ENCODE results near the gene ACADM. TPM values are rescaled to one million over a fixed set of nuclear protein-coding genes. Genes with fewer than 3 reads are reported as not detected.
"Not testable (repeated sequence)": the region's sequence is repeated elsewhere in the genome, so short reads cannot be mapped to it uniquely, and the experiment has no call there.

Gene ACADM
- total RNA-seq, 1 donor from 2014 or later = 70.3 TPM

DNA sequence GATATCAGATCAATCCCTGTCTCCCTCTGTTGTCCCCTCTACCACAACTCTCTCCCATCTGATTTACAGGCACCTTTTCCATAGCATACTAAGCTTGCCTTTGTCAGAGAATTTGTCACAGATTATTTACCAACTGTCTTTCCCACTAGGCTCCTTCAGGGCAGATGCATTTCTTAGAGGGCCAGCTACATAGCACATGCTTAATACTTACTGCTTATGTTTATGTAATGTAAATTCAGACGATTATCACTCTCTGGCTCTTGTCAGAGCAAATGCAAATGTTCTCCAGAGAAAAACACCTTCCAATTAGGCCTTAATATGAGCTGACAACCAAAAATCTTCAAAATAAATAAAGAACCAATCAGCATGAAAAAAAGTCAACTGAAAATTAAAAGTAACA, 46.3 kb downstream of the ACADM start:
- Mint-ChIP-seq H3K4me1 (ENCODE audit: low read depth, unreplicated experiment) (no peaks in the 10 kb centered on the region), H3K4me3 (ENCODE audit: unreplicated experiment) (no peak overlapping the region), H3K27ac (ENCODE audit: unreplicated experiment) (no peak overlapping the region), H3K27me3 (ENCODE audit: unreplicated experiment) (peaks cover 2% of the 10 kb centered on the region), H3K36me3 (ENCODE audit: unreplicated experiment) (no peaks in the 10 kb centered on the region), H3K9me3 (ENCODE audit: unreplicated experiment) (no peaks in the 10 kb centered on the region)
- TF ChIP-seq, protein P1, sequence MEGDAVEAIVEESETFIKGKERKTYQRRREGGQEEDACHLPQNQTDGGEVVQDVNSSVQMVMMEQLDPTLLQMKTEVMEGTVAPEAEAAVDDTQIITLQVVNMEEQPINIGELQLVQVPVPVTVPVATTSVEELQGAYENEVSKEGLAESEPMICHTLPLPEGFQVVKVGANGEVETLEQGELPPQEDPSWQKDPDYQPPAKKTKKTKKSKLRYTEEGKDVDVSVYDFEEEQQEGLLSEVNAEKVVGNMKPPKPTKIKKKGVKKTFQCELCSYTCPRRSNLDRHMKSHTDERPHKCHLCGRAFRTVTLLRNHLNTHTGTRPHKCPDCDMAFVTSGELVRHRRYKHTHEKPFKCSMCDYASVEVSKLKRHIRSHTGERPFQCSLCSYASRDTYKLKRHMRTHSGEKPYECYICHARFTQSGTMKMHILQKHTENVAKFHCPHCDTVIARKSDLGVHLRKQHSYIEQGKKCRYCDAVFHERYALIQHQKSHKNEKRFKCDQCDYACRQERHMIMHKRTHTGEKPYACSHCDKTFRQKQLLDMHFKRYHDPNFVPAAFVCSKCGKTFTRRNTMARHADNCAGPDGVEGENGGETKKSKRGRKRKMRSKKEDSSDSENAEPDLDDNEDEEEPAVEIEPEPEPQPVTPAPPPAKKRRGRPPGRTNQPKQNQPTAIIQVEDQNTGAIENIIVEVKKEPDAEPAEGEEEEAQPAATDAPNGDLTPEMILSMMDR (IDR thresholded peaks at IDR 0.05; ENCODE audit: partially characterized antibody, unreplicated experiment) = no peak
- DNase-seq = no peak

DNA sequence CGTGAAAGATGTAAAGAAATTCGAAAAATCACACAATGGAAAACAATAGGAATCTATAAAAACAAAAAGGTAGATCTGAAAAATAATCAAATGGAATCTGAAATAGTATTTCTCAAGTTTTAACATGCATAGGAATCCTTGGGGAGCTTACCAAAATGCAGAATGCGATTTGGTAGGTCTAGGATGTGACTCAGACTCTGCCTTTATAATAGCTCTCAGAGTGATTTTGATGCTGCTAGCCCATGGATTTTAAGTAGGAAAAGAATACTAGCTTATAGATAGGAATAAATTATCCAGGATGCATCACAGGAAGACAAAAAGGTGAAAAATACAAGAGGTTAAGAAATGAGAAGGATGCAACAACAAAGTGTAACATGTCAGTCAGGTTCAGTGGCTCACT, 47.5 kb downstream of the ACADM start:
- H3K9me3 Mint-ChIP-seq (ENCODE audit: unreplicated experiment) = no peaks in the 10 kb centered on the region
- H3K4me1 Mint-ChIP-seq (ENCODE audit: low read depth, unreplicated experiment) = no peaks in the 10 kb centered on the region
- no peak for DNase-seq
- no peak overlapping the region for H3K4me3 Mint-ChIP-seq (ENCODE audit: unreplicated experiment)
- H3K27ac Mint-ChIP-seq (ENCODE audit: unreplicated experiment) = no peak overlapping the region
- TF ChIP-seq, protein P1 (IDR thresholded peaks at IDR 0.05; ENCODE audit: partially characterized antibody, unreplicated experiment) = no peak
- H3K27me3 Mint-ChIP-seq (ENCODE audit: unreplicated experiment) = peaks cover 2% of the 10 kb centered on the region
- no peaks in the 10 kb centered on the region for H3K36me3 Mint-ChIP-seq (ENCODE audit: unreplicated experiment)

DNA sequence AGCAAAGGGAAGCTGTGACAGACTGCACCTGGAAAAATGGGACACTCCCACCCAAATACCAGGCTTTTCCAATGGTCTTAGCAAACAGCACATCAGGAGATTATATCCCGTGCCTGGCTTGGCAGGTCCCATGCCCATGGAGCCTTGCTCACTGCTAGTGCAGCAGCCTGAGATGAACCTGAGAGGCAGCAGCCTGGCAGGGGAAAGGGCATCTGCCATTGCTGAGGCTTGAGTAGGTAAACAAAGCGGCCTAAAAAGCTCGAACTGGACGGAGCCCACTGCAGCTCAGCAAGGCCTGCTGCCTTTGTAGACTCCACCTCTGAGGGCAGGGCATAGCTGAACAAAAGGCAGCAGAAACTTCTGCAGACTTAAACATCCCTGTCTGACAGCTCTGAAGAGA, 53.3 kb downstream of the ACADM start:
- not testable (repeated sequence) for H3K27ac Mint-ChIP-seq (ENCODE audit: unreplicated experiment); DNase-seq; H3K4me3 Mint-ChIP-seq (ENCODE audit: unreplicated experiment); H3K4me1 Mint-ChIP-seq (ENCODE audit: low read depth, unreplicated experiment); H3K36me3 Mint-ChIP-seq (ENCODE audit: unreplicated experiment); H3K9me3 Mint-ChIP-seq (ENCODE audit: unreplicated experiment); H3K27me3 Mint-ChIP-seq (ENCODE audit: unreplicated experiment)

GRCh38 chr1:75778694-75779093, 54.2 kb downstream of the ACADM start:
- not testable (repeated sequence) for H3K36me3 Mint-ChIP-seq (ENCODE audit: unreplicated experiment); H3K27me3 Mint-ChIP-seq (ENCODE audit: unreplicated experiment); H3K9me3 Mint-ChIP-seq (ENCODE audit: unreplicated experiment); H3K4me1 Mint-ChIP-seq (ENCODE audit: low read depth, unreplicated experiment); H3K27ac Mint-ChIP-seq (ENCODE audit: unreplicated experiment); H3K4me3 Mint-ChIP-seq (ENCODE audit: unreplicated experiment); DNase-seq

DNA sequence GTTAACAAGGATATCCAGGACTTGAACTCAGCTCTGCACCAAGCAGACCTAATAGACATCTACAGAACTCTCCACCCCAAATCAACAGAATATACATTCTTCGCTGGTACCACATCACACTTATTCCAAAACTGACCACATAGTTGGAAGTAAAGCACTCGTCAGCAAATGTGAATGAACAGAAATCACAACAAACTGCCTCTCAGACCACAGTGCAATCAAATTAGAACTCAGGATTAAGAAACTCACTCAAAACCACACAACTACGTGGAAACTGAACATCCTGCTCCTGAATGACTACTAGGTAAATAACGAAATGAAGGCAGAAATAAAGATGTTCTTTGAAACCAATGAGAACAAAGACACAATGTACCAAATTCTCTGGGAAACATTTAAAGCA, 55.7 kb downstream of the ACADM start:
- H3K9me3 Mint-ChIP-seq (ENCODE audit: unreplicated experiment); DNase-seq; H3K4me3 Mint-ChIP-seq (ENCODE audit: unreplicated experiment); H3K4me1 Mint-ChIP-seq (ENCODE audit: low read depth, unreplicated experiment); H3K36me3 Mint-ChIP-seq (ENCODE audit: unreplicated experiment); H3K27me3 Mint-ChIP-seq (ENCODE audit: unreplicated experiment); H3K27ac Mint-ChIP-seq (ENCODE audit: unreplicated experiment): not testable (repeated sequence)

DNA sequence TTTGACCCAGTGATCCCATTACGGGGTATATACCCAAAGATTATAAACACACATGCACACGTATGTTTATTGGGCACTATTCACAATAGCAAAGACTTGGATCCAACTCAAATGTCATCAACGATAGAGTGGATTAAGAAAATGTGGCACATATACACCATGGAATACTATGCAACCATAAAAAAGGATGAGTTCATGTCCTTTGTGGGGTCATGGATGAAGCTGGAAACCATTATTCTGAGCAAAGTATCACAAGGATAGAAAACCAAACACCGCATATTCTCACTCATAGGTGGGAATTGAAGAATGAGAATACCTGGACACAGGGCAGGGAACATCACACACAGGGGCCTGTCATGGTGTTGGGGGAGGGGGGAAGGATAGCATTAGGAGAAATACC, 59.4 kb downstream of the ACADM start:
- H3K9me3 Mint-ChIP-seq (ENCODE audit: unreplicated experiment); H3K36me3 Mint-ChIP-seq (ENCODE audit: unreplicated experiment); DNase-seq; H3K4me3 Mint-ChIP-seq (ENCODE audit: unreplicated experiment); H3K27ac Mint-ChIP-seq (ENCODE audit: unreplicated experiment); H3K27me3 Mint-ChIP-seq (ENCODE audit: unreplicated experiment): not testable (repeated sequence)
- peaks cover 12% of the 10 kb centered on the region for H3K4me1 Mint-ChIP-seq (ENCODE audit: low read depth, unreplicated experiment)

DNA sequence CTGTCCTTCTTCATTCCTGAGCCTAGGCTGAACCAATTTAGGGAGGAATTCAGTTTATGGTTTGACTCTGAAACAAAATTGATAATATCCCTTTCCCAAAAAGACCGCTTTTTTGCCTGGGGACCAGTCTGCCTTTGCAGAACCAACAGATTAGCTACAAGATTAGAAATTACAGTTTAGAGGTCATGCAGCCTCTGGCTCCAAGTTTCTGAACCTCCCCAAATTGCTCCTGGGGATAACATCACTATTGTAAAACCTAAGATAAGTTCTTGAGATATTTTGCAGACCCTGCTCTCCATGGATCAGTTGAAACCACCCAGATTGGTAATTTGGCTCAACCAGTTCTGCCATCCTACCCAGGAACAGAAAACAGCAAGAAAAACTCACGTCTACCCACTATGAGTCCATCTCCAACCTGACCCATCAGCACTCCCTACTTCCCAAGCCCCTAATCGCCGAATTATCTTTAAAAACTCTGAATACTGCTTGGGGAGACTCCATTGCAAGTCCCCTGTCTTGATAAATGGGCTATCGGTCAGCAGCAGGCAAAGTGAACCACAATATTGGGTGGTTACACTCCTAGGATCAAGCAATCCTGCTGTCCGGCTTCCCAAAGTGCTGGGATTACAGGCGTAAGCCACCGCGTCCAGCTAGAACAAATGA, 60.9 kb downstream of the ACADM start:
- TF ChIP-seq, protein P1 (IDR thresholded peaks at IDR 0.05; ENCODE audit: partially characterized antibody, unreplicated experiment) = no peak
- peak overlapping the region; percentile 96 for H3K27ac Mint-ChIP-seq (ENCODE audit: unreplicated experiment)
- peaks cover 18% of the 10 kb centered on the region for H3K4me1 Mint-ChIP-seq (ENCODE audit: low read depth, unreplicated experiment)

More for the DNA sequence above, 60.9 kb downstream of the ACADM start:
- H3K36me3 Mint-ChIP-seq (ENCODE audit: unreplicated experiment) = no peaks in the 10 kb centered on the region
- H3K4me3 Mint-ChIP-seq (ENCODE audit: unreplicated experiment) = peak overlapping the region; percentile 100
- H3K9me3 Mint-ChIP-seq (ENCODE audit: unreplicated experiment) = peaks cover 7% of the 10 kb centered on the region
- no peak for DNase-seq
- peaks cover 2% of the 10 kb centered on the region for H3K27me3 Mint-ChIP-seq (ENCODE audit: unreplicated experiment)
